Measurements from ENCODE around the gene STX1B. TPM values are rescaled to one million over a fixed set of nuclear protein-coding genes. Genes with fewer than 3 reads are reported as not detected.
A peak's percentile ranks its signal among the peaks of the same experiment; 100 is the strongest.

The STX1B gene
- total RNA-seq, 1 donor from 2014 or later: 0.40 TPM

- no peak for TF ChIP-seq CTCF (conservative IDR thresholded peaks at IDR 0.05; ENCODE audit: low read depth, low read length)
- peak overlapping the region; percentile 72 for H3K4me3 ChIP-seq (ENCODE audit: low read depth, low read length)
- DNase-seq (ENCODE audit: low read depth): no peak
Measured at GRCh38 chr16:30996324-30996984, 14.0 kb downstream of the STX1B start.

- TF ChIP-seq CTCF (conservative IDR thresholded peaks at IDR 0.05; ENCODE audit: low read depth, low read length): no peak
- no peak for DNase-seq (ENCODE audit: low read depth)
- H3K4me3 ChIP-seq (ENCODE audit: low read depth, low read length): peak overlapping the region; percentile 72
Measured at GRCh38 chr16:30995927-30996323, 14.5 kb downstream of the STX1B start.

- DNase-seq (ENCODE audit: low read depth): no peak
- TF ChIP-seq CTCF (conservative IDR thresholded peaks at IDR 0.05; ENCODE audit: low read depth, low read length): no peak
- H3K4me3 ChIP-seq (ENCODE audit: low read depth, low read length): no peak overlapping the region
Measured at GRCh38 chr16:30992931-30993816, 17.3 kb downstream of the STX1B start.

- TF ChIP-seq CTCF (conservative IDR thresholded peaks at IDR 0.05; ENCODE audit: low read depth, low read length): no peak
Measured at GRCh38 chr16:30992276-30992780, 18.1 kb downstream of the STX1B start.

GRCh38 chr16:30991052-30991451 lies 19.4 kb downstream of the STX1B start:
- no peak for TF ChIP-seq CTCF (conservative IDR thresholded peaks at IDR 0.05; ENCODE audit: low read depth, low read length)

More at GRCh38 chr16:30992276-30992780, 18.1 kb downstream of the STX1B start:
- DNase-seq (ENCODE audit: low read depth): no peak
- H3K4me3 ChIP-seq (ENCODE audit: low read depth, low read length): no peak overlapping the region

GRCh38 chr16:30990105-30990504 lies 20.3 kb downstream of the STX1B start:
- TF ChIP-seq CTCF (conservative IDR thresholded peaks at IDR 0.05; ENCODE audit: low read depth, low read length): no peak
- no peak overlapping the region for H3K4me3 ChIP-seq (ENCODE audit: low read depth, low read length)
- no peak for DNase-seq (ENCODE audit: low read depth)

More at GRCh38 chr16:30991052-30991451, 19.4 kb downstream of the STX1B start:
- H3K4me3 ChIP-seq (ENCODE audit: low read depth, low read length): no peak overlapping the region
- DNase-seq (ENCODE audit: low read depth): no peak

All from epithelial cell of proximal tubule (primary cell).